ENCODE results near the gene GALNT4.

- TF ChIP-seq CTCF (IDR thresholded peaks at IDR 0.05) = no peak
- TF ChIP-seq POLR2A (IDR thresholded peaks at IDR 0.05) = no peak
These were observed 27.6 kb downstream of the GALNT4 start for GRCh38 chr12:89497005-89497404.

All from right lobe of liver (tissue), 4 donors.